ENCODE data around the gene CHIA.

CHIA gene

GRCh38 chr1:111369645-111370044, 79.0 kb downstream of the CHIA start:
- no peak for DNase-seq

Data from AML-193 (cell line).